ENCODE results near the gene CTBP1. TPM values are rescaled to one million over a fixed set of nuclear protein-coding genes. Genes with fewer than 3 reads are reported as not detected.

The CTBP1 gene
- total and polyA plus RNA-seq, 9 of the 15 experiments (the other 6 are each of a cell fraction or from before 2014, with no cell fraction given): 14.5 to 162 (median 68.2) TPM

DNA sequence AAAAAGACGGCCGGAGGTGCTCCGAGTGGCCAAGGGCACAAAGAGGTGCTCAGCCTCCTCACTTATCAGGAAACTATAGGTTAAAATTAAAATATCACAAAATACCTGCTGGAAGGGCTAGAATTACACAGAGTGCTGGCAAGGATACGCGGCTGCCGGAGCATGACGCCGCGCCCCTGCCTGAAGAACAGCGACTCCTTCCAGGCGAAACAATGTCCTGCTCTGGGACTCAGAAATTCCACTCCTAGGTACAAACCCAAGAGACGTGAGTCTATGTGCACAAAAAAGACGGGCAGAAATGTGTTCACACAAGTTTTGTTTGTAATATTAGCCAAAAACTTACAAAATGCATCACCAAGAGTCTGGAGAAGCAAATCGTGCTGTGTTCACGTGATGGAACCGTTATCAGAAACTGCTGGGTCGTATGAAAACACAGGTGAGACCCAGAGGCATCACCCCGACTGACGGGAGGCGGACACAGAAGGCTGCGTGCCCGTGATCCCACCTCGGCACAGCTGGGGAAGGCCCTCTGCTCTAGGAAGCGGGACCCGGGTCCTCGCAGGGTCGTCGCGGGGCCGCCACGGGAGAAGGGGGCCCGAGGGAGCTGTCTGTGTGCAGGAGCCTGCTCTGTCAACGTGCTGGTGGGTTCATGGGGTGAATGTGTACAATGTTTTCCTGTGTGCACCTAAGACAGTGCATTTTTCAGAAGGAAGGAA, 27.6 kb downstream of the CTBP1 start:
- ChIA-PET POLR2A (interaction anchor here (0.9 kb wide), 1 partner anchor 14 kb away, joined by 4 read pairs; no protein-coding TSS in a partner anchor), CTCF (ENCODE audit: low intra/inter-chr PET ratio) (no interaction called here)
- Histone ChIP-seq H3K36me3 (ENCODE audit: control insufficient read depth, insufficient read depth, low read length) (peaks cover 78% of the 10 kb centered on the region), H3K4me2 (ENCODE audit: insufficient read depth, low read length) (no peak overlapping the region), H3K4me3 (no peak overlapping the region), H3K79me2 (ENCODE audit: control insufficient read depth, insufficient read depth, low read length) (no peaks in the 10 kb centered on the region; the same call in 2 of the 3 replicates), H3K9me1 (ENCODE audit: control insufficient read depth, insufficient read depth, low read length) (no peaks in the 10 kb centered on the region), H3K27ac (ENCODE audit: extremely low read depth, low read depth, low read length) (no peak overlapping the region), H3K9me3 (replicated peaks; ENCODE audit: control insufficient read depth, insufficient read depth, low read depth, low read length) (no peaks in the 10 kb centered on the region), H4K20me1 (replicated peaks; ENCODE audit: control insufficient read depth, insufficient read depth, low read length) (no peaks in the 10 kb centered on the region), H3K27me3 (ENCODE audit: control insufficient read depth in 2 of 2, insufficient read depth in 2 of 2, low read length in 2 of 2) (no peaks in the 10 kb centered on the region; a peak in 1 of 5 replicates), H2AFZ (ENCODE audit: low read depth, low read length) (no peak overlapping the region), H3K4me1 (replicated peaks in 1 of 2; ENCODE audit: control insufficient read depth in 2 of 2, insufficient read depth in 2 of 2, low read length in 2 of 2) (peaks cover 0 to 9% of the 10 kb centered on the region in 2 experiments; a peak in 1 of 5 replicates), H3K9ac (ENCODE audit: insufficient read depth in 1 of 2, low read depth in 2 of 2, low read length in 2 of 2) (no peak overlapping the region)
- ATAC-seq (no peak), DNase-seq (ENCODE audit: extremely low read depth in 1 of 4, low spot score in 3 of 4) (no peak), FAIRE-seq (no peak)
- no TSS peak for BruUV-seq (replicated peaks)
- in situ Hi-C loops (cut with MboI) (no loop called here), intact Hi-C loops (cut with micrococcal nuclease) (no loop called here)
- WGBS (ENCODE audit: insufficient coverage, low coverage, missing lambda C conversion rate): 92% methylated on average over 31 of the region's 33 CpGs
- no peak for TF ChIP-seq LARP7 (IDR thresholded peaks at IDR 0.05)
- TF ChIP-seq CCAR2 (IDR thresholded peaks at IDR 0.05; ENCODE audit: low read depth, low read length): no peak
- TF ChIP-seq NR4A1 (CRISPR knock-in tag; IDR thresholded peaks at IDR 0.05): no peak
- no peak for TF ChIP-seq NR4A1 (tag; IDR thresholded peaks at IDR 0.05)
- TF ChIP-seq ARHGAP35 (IDR thresholded peaks at IDR 0.05; ENCODE audit: partially characterized antibody): no peak

DNA sequence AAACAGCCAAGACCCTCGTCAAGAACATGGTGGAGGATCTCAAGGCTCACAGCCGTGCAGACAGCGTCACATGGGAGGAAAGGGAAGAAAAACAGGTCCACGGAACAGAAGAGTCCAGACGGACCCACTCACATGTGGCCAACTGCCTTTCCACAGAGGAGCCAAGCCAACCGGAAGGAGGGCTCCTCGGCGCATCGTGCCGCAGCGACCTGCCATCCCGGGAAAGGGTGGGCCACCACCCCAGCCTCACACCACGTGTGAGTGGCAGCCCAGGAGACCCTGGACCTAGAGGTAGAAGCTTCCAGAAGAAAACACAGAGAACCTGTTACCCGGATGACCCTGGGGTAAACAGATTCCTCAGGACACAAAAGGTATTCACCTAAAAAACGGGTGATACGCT, 28.4 kb downstream of the CTBP1 start:
- H2AFZ ChIP-seq (ENCODE audit: low read depth, low read length): no peak overlapping the region
- WGBS (ENCODE audit: insufficient coverage, low coverage, missing lambda C conversion rate): 93% methylated on average over 14 of the region's 16 CpGs
- no peaks in the 10 kb centered on the region for H3K9me1 ChIP-seq (ENCODE audit: control insufficient read depth, insufficient read depth, low read length)
- H3K27me3 ChIP-seq (ENCODE audit: control insufficient read depth in 2 of 2, insufficient read depth in 2 of 2, low read length in 2 of 2): no peaks in the 10 kb centered on the region; a peak in 1 of 5 replicates
- no peak overlapping the region for H3K27ac ChIP-seq (ENCODE audit: extremely low read depth, low read depth, low read length)
- intact Hi-C loops (cut with micrococcal nuclease) (no loop called here), in situ Hi-C loops (cut with MboI) (no loop called here)
- ATAC-seq: no peak
- peaks cover 77% of the 10 kb centered on the region for H3K36me3 ChIP-seq (ENCODE audit: control insufficient read depth, insufficient read depth, low read length)
- CTCF ChIA-PET (ENCODE audit: low intra/inter-chr PET ratio): no interaction called here
- H3K9ac ChIP-seq (ENCODE audit: insufficient read depth in 1 of 2, low read depth in 2 of 2, low read length in 2 of 2): no peak overlapping the region
- no peaks in the 10 kb centered on the region; the same call in 2 of the 3 replicates for H3K79me2 ChIP-seq (ENCODE audit: control insufficient read depth, insufficient read depth, low read length)
- H4K20me1 ChIP-seq (replicated peaks; ENCODE audit: control insufficient read depth, insufficient read depth, low read length): no peaks in the 10 kb centered on the region
- no peak for DNase-seq (ENCODE audit: extremely low read depth in 1 of 4, low spot score in 3 of 4)
- H3K4me1 ChIP-seq (replicated peaks in 1 of 2; ENCODE audit: control insufficient read depth in 2 of 2, insufficient read depth in 2 of 2, low read length in 2 of 2): peaks cover 0 to 15% of the 10 kb centered on the region in 2 experiments; a peak in 1 of 5 replicates
- BruUV-seq (replicated peaks): no TSS peak
- no peak overlapping the region for H3K4me3 ChIP-seq
- no peak overlapping the region for H3K4me2 ChIP-seq (ENCODE audit: insufficient read depth, low read length)
- no peaks in the 10 kb centered on the region for H3K9me3 ChIP-seq (replicated peaks; ENCODE audit: control insufficient read depth, insufficient read depth, low read depth, low read length)
- no peak for FAIRE-seq
- POLR2A ChIA-PET: no interaction called here
- TF ChIP-seq MBD2 (IDR thresholded peaks at IDR 0.05; ENCODE audit: borderline replicate concordance, low read depth): no peak
- TF ChIP-seq ZNF717 (CRISPR knock-in tag; IDR thresholded peaks at IDR 0.05): no peak
- TF ChIP-seq HNRNPL (IDR thresholded peaks at IDR 0.05; ENCODE audit: low read depth, low read length): no peak
- no peak for TF ChIP-seq RBM34 (IDR thresholded peaks at IDR 0.05; ENCODE audit: borderline replicate concordance, insufficient read depth, low read length)
- TF ChIP-seq, protein P1, sequence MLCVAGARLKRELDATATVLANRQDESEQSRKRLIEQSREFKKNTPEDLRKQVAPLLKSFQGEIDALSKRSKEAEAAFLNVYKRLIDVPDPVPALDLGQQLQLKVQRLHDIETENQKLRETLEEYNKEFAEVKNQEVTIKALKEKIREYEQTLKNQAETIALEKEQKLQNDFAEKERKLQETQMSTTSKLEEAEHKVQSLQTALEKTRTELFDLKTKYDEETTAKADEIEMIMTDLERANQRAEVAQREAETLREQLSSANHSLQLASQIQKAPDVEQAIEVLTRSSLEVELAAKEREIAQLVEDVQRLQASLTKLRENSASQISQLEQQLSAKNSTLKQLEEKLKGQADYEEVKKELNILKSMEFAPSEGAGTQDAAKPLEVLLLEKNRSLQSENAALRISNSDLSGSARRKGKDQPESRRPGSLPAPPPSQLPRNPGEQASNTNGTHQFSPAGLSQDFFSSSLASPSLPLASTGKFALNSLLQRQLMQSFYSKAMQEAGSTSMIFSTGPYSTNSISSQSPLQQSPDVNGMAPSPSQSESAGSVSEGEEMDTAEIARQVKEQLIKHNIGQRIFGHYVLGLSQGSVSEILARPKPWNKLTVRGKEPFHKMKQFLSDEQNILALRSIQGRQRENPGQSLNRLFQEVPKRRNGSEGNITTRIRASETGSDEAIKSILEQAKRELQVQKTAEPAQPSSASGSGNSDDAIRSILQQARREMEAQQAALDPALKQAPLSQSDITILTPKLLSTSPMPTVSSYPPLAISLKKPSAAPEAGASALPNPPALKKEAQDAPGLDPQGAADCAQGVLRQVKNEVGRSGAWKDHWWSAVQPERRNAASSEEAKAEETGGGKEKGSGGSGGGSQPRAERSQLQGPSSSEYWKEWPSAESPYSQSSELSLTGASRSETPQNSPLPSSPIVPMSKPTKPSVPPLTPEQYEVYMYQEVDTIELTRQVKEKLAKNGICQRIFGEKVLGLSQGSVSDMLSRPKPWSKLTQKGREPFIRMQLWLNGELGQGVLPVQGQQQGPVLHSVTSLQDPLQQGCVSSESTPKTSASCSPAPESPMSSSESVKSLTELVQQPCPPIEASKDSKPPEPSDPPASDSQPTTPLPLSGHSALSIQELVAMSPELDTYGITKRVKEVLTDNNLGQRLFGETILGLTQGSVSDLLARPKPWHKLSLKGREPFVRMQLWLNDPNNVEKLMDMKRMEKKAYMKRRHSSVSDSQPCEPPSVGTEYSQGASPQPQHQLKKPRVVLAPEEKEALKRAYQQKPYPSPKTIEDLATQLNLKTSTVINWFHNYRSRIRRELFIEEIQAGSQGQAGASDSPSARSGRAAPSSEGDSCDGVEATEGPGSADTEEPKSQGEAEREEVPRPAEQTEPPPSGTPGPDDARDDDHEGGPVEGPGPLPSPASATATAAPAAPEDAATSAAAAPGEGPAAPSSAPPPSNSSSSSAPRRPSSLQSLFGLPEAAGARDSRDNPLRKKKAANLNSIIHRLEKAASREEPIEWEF (CRISPR knock-in tag; IDR thresholded peaks at IDR 0.05): no peak

All from K562 (cell line).